Aorta (tissue), 5 donors: Measurements from ENCODE around the gene BHLHE23. TPM values are rescaled to one million over a fixed set of nuclear protein-coding genes. Genes with fewer than 3 reads are reported as not detected.
"Not testable (repeated sequence)": the region's sequence is repeated elsewhere in the genome, so short reads cannot be mapped to it uniquely, and the experiment has no call there.

Experiments used
- ATAC-seq: fragments of 200-7000 bp; cut with Tn5 transposase; one replicate; pipeline ENCODE4 v1.9.1; 2022; ENCODE audit warnings: moderate library complexity; ENCODE audit not compliant: low FRiP score
- DNase-seq, 2 donors: peaks; one replicate each; pipeline ENCODE4 v3.0.0-alpha.2; 2020
- H3K27ac ChIP-seq, 2 donors: one replicate each; pipeline ENCODE4 v1.5.1; 2013; ENCODE audit warnings: low read length in 2 of 2, mild to moderate bottlenecking in 2 of 2, moderate library complexity in 2 of 2, control low read depth in 1 of 2, inconsistent platforms in 1 of 2, low read depth in 1 of 2
- H3K27me3 ChIP-seq, 2 donors: one replicate each; pipeline ENCODE4 v1.6.1; 2013; ENCODE audit warnings: control low read depth in 1 of 2, low read length in 1 of 2, mild to moderate bottlenecking in 1 of 2, moderate library complexity in 1 of 2; ENCODE audit not compliant: insufficient read depth in 2 of 2, control insufficient read depth in 1 of 2
- H3K36me3 ChIP-seq, 2 donors: one replicate each; pipeline ENCODE4 v1.6.1; 2013; ENCODE audit warnings: control low read depth in 1 of 2, low read length in 1 of 2, mild to moderate bottlenecking in 1 of 2; ENCODE audit not compliant: insufficient read depth in 2 of 2, control insufficient read depth in 1 of 2
- H3K4me1 ChIP-seq, 2 donors: one replicate each; pipeline ENCODE4 v1.6.1; 2013; ENCODE audit warnings: low read length in 2 of 2, control low read depth in 1 of 2, mild to moderate bottlenecking in 1 of 2, moderate library complexity in 1 of 2; ENCODE audit not compliant: insufficient read depth in 2 of 2, control insufficient read depth in 1 of 2
- H3K4me3 ChIP-seq, 2 donors: one replicate each; pipeline ENCODE4 v1.5.1; 2013; ENCODE audit warnings: low read length in 2 of 2, control low read depth in 1 of 2, mild to moderate bottlenecking in 1 of 2
- H3K9me3 ChIP-seq: one replicate; pipeline ENCODE4 v1.6.1; 2013; ENCODE audit warnings: mild to moderate bottlenecking, low read length; ENCODE audit not compliant: control insufficient read depth
- WGBS, 2 donors: extraction: QIAGEN DNeasy Blood & Tissue Kit; methylation state at CpG; one replicate each; pipeline ENCODE4 v1.1.7; 2013; 5-methylcytosine and 5-hydroxymethylcytosine counted together
- intact Hi-C, 2 donors: fragments of 100-400 bp; cut with DNase I; formaldehyde crosslinking; loops; one replicate each; pipeline versions ENCODE4 v1.14.2 to v1.15.0; 2022
- polyA plus RNA-seq, 2 donors: library from polyadenylated mRNA; stranded (reverse); fragments of 200-250 nt; gene quantifications; one replicate each; pipeline ENCODE4 v1.2.3, GENCODE V29; 2013
- total RNA-seq, 2 donors: library from RNA; stranded (reverse); fragmentation: NEBNext Ultra II Directional; extraction: Animal tissue kit (Norgen Biotek cat#: 25700); gene quantifications; one replicate each; pipeline ENCODE4 v1.2.1, GENCODE V29; 2021
- donor health status: healthy with polysubstance abuse.
- donor health status: Bipolar disorder and iron deficiency.
- donor health status: DM: no; HTN: no; CAD: no.
- donor health status: DM: no; HTN: no; CAD: no.
- donor health status: DM: yes; HTN: yes; CAD: no.

The BHLHE23 gene
- total and polyA plus RNA-seq, 4 donors: not detected

- H3K27ac ChIP-seq, DNase-seq, H3K9me3 ChIP-seq, H3K4me3 ChIP-seq, H3K36me3 ChIP-seq, ATAC-seq, H3K27me3 ChIP-seq, intact Hi-C loops, H3K4me1 ChIP-seq: not testable (repeated sequence)
- WGBS, 2 donors: 93 to 94% methylated on average over 23 to 27 of the region's 31 CpGs
Observed at GRCh38 chr20:62960446-62961309, 46.1 kb downstream of the BHLHE23 start.

DNA sequence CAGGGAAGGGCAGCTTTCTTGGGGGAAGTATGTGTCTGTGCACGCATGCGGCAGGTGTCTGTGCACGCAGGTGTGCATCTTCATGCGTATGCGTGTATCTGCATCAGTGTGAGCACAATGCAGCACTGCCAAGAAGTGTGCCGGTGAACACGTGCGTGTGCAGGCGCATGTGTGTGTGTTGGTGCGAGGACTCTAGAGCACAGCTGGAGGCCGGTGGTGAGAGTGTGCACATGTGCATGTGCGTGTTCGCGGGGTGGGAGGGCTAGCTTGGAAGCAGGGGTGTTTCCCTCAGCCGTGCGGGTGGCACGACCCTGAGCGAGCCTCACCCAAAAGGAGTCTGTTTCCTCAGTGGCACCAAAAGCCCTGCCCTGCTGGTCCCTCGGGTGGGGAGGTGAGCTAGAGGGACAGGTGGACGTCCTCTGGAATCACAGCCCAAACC lies 46.7 kb downstream of the BHLHE23 start:
- Histone ChIP-seq H3K4me3 (no peak overlapping the region), H3K9me3 (no peaks in the 10 kb centered on the region), H3K27ac (no peak overlapping the region), H3K27me3 (no peaks in the 10 kb centered on the region), H3K4me1 (no peaks in the 10 kb centered on the region), H3K36me3 (peaks cover 0 to 2% of the 10 kb centered on the region in 2 donors)
- DNase-seq: no peak
- intact Hi-C loops: loop anchor here in 1 of 2 donors (10.0 kb wide), 1 partner anchor 155 kb away; the partner anchor contains the start of gene OGFR
- WGBS, 2 donors: 94 to 95% methylated on average over 20 of the region's 20 CpGs
- ATAC-seq: no peak

DNA sequence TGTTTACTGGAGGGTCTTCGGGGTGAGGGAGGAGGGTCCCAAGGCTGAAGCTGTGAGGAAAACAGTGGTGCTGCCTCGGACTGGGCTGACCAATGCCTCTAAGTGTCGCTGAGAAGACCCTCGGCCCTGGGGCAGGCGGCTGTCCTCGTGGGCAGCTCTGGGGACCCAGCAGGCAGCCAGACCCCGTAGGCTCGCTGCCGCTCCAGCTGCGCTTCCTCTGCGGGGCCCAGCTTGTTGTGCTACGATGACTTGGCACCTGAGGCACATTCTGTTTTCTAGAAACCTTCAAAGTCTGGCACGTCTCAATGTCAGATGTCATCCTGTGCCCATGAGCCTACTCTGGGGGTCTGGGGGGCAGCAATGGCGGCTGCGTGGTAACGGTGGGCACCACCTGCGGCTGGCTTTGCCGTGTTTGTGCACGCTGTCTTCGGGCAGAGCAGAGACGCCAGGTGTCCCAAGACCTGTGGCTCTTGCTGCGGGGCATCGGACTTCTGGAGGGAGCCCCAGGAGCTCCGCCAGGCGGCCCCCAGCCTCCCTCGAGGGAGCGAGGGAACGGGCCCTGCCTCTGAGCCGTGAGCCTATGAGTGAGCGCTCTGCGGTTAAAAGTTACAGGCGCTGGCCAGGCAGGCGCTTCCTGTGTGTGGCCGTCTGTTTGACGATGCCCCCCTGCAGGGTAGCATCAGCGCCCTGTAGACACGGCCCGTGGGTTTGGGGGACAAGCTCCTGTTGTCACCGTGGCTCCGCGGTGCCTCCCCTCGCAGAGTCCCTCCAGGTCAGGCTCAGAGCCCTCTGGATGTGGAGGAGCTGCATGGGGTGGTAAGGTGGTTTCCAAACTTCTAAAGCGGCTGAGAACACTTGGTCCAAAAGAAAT lies 47.4 kb downstream of the BHLHE23 start:
- intact Hi-C loops: loop anchor here in 1 of 2 donors (10.0 kb wide), 1 partner anchor 155 kb away; the partner anchor contains the start of gene OGFR
- no peak for DNase-seq
- 84 to 88% methylated on average over 43 of the region's 43 CpGs for WGBS, 2 donors
- H3K36me3 ChIP-seq: peaks cover 0 to 2% of the 10 kb centered on the region in 2 donors
- no peaks in the 10 kb centered on the region for H3K4me1 ChIP-seq
- no peaks in the 10 kb centered on the region for H3K27me3 ChIP-seq
- H3K27ac ChIP-seq: no peak overlapping the region
- ATAC-seq: no peak
- H3K4me3 ChIP-seq: no peak overlapping the region
- H3K9me3 ChIP-seq: no peaks in the 10 kb centered on the region

DNA sequence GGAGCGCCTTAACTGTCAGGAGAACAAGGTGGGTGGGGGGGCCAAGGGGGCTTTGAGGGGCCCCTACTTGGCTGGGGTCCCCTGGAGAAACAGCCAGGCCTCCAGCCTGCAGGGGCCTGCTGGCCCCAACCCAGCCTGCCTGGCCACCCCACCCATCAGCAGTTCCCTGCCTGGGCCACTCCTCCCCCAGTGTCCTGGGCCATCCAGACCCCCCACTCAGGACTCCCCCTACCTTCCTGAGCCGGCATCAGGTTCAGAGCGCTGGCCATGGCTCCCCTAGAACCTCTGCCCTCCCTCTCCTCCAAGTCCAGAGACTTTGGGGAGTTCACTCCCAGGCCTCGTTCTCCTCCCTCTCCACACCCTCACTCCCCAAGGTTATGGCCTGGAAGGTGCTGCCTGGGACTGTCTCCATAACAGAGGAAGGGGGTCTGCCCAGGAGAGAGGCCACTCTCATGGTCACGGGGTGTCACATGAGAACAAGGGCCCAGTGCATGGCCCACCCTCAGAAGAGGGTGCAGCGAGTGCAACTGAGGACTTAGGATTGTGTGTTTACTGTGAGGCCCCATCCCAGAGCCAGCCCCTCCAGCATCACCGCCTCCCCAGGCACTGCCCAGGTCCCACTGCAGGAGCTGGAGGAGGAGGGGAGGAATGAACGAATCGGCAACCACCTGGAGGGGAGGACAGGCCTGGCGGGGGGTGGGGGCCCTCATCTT lies 48.2 kb downstream of the BHLHE23 start:
- no peaks in the 10 kb centered on the region for H3K9me3 ChIP-seq
- ATAC-seq (no peak), DNase-seq (no peak)
- intact Hi-C loops: loop anchor here in 1 of 2 donors (10.0 kb wide), 1 partner anchor 154 kb away; the partner anchor contains the start of gene OGFR
- peaks cover 0 to 2% of the 10 kb centered on the region in 2 donors for H3K36me3 ChIP-seq
- H3K4me1 ChIP-seq: no peaks in the 10 kb centered on the region
- 84 to 86% methylated on average over 10 of the region's 10 CpGs for WGBS, 2 donors
- H3K27ac ChIP-seq: no peak overlapping the region
- H3K27me3 ChIP-seq: no peaks in the 10 kb centered on the region
- H3K4me3 ChIP-seq: no peak overlapping the region

DNA sequence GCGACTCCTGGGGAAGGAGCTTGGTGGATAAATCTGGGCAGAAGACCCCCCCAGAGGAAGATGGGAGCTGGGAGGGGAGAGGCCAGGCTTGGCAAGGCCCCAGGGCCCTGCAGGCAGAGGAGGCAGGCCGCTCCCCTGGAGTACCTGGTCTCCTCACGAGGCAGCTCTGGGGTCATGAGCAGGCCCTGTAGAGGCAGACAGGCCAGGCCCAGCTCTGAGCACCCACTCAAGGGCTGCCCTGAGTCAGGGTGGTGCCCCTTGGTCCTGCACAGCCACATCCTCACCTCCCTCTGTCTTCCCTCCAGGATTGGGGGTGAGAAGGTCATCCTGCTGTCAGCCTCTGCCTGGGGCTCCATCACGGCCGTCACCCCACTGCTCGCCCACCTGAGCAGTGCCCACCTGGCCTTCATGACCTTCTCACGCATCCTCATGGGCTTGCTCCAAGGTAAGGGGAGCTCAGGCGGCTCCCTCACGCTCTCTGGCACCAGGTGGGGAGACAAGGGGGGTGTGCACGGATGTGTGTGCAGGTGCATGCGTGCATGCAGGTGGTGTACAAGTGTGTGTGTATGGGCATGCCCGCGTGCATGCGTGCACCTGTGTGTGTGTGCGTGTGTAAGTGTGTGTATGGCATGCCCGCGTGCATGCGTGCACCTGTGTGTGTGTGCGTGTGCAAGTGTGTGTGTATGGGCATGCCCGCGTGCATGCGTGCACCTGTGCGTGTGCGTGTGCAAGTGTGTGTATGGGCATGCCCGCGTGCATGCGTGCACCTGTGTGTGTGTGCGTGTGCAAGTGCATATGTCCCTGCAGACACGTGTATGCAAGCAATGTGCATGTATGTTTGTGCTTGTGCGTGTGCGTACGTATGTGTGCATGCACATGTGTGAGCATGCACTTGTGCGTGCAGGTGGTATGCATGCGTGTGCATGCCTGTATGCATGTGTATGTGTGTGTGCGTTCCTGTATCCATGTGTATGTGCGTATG lies 49.3 kb downstream of the BHLHE23 start:
- Histone ChIP-seq H3K27ac (no peak overlapping the region), H3K4me3 (no peak overlapping the region), H3K36me3 (no peaks in the 10 kb centered on the region), H3K4me1 (no peaks in the 10 kb centered on the region), H3K27me3 (no peaks in the 10 kb centered on the region), H3K9me3 (no peaks in the 10 kb centered on the region)
- intact Hi-C loops: loop anchor here in 1 of 2 donors (10.0 kb wide), 1 partner anchor 153 kb away; the partner anchor contains the start of gene OGFR
- DNase-seq (peak in 1 of 2 donors; percentile 40), ATAC-seq (no peak)
- WGBS, 2 donors: 93 to 97% methylated on average over 36 of the region's 36 CpGs

DNA sequence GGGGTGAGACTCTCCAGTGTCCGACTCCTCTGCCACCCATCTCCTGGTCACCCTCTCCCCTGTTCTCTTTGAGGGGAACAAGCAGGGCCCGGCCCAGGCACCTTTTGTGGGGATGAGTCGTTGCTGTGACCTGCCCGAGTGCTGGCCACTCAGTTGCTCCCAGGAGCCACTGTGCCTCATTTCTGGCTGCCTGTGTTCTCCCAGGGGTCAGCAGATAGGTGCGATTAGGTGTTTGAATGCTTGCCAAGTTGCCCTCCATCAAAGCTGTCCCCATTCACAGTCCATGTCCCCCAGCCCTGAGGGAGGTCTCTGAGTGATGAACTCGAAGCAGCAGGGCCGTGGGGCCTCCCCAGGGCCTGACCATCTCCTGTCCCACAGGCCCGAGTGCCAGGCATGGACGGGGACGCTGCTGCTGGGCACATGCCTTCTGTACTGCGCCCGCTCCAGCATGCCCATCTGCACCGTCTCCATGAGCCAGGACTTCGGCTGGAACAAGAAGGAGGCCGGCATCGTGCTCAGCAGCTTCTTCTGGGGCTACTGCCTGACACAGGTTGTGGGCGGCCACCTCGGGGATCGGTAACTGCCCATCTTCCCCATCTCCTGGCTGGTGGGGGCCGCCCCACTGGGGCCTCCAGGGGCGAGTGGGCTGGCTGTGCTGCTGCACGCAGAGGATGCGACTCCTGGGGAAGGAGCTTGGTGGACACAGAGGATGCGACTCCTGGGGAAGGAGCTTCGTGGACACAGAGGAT lies 50.2 kb downstream of the BHLHE23 start:
- Histone ChIP-seq H3K27ac (no peak overlapping the region), H3K9me3 (no peaks in the 10 kb centered on the region), H3K36me3 (no peaks in the 10 kb centered on the region), H3K27me3 (no peaks in the 10 kb centered on the region), H3K4me3 (no peak overlapping the region), H3K4me1 (no peaks in the 10 kb centered on the region)
- DNase-seq: peak in 1 of 2 donors; percentile 40
- intact Hi-C loops: loop anchor here in 1 of 2 donors (10.0 kb wide), 1 partner anchor 152 kb away; the partner anchor contains the start of gene OGFR
- no peak for ATAC-seq
- WGBS, 2 donors: 91 to 93% methylated on average over 25 of the region's 25 CpGs
